Muscle of arm (tissue), 12 donors: ENCODE measurements around the gene RAD51B. TPM values are rescaled to one million over a fixed set of nuclear protein-coding genes. Genes with fewer than 3 reads are reported as not detected.

ENCODE experiments used
- DNase-seq: peaks from one replicate; pipeline ENCODE4 v3.0.0-alpha.2; 2013
- polyA plus RNA-seq, 12 donors: library from polyadenylated mRNA; unstranded; fragments of 120-200 nt; gene quantifications; one replicate each; pipeline ENCODE4 v1.2.1, GENCODE V29; 2013; ENCODE audit not compliant: insufficient read length in 12 of 12

RAD51B gene
- polyA plus RNA-seq, 12 donors: 6.3 to 13.1 (median 9.7) TPM; not detected in 2

GRCh38 chr14:68506645-68507419 lies 687.3 kb downstream of the RAD51B start:
- no peak for DNase-seq

DNA sequence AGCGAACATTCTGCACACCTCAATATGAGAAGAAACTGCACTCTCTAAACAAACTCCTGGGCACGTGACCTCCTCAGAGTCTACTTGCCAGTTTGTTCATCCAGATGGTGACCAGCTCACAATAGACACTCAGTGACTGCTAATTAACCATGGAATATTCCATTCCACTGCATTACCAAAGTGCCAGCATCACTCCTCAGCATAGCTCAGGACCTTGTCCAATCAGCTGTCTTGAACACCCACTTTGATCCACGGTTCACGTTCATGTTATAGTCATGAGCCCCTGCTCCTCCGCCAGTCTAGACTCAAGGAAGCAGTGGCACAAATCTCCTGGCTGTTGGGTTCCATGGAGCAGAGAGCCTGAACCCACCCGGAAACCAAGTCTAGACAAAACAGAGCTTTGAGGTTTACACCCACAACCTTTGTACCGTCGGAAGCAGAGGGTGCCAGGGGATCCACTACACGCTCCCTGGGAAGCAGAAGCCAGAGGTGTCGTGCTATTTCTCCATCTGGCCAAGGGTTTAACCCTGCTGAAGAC lies 688.0 kb downstream of the RAD51B start:
- DNase-seq: no peak

- DNase-seq: no peak
Observed at GRCh38 chr14:68508581-68508980, 689.0 kb downstream of the RAD51B start.

DNA sequence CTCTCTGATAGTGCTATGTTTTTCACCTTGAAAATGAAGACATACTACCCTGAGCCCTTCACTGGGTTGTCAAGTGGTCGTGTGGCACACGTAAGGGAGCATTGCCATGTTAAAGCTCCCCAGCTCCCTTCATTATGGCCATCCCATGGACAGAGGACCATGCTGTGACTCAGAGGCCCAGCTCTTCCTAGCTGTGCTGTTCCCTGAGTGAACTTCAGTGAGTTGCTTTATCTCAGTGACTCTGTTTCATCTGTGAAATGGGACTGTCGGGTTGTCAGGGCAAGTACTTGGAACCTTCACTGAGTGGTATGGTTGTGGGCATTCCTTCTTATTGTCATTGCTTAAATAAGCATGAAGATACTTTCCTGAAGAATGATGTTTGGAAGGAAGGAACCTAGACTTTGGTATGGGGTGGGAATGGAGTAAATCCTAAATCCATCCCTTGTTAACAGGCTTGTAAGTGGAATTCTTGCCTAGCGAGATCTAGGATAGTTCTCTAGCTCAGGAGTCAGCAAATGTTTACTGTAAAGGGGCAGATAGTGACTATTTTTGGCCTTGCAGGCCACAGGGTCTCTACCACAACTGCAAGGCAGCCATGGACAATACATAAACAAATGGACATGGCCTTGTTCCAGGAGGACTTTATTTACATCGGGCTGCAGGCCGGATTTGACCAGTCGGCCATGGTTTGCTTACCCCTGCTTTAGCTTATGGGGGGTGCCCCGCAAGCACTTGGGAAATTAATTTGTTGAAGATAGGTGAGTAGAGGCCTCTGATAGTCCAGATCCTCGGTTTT lies 689.8 kb downstream of the RAD51B start:
- no peak for DNase-seq

DNA sequence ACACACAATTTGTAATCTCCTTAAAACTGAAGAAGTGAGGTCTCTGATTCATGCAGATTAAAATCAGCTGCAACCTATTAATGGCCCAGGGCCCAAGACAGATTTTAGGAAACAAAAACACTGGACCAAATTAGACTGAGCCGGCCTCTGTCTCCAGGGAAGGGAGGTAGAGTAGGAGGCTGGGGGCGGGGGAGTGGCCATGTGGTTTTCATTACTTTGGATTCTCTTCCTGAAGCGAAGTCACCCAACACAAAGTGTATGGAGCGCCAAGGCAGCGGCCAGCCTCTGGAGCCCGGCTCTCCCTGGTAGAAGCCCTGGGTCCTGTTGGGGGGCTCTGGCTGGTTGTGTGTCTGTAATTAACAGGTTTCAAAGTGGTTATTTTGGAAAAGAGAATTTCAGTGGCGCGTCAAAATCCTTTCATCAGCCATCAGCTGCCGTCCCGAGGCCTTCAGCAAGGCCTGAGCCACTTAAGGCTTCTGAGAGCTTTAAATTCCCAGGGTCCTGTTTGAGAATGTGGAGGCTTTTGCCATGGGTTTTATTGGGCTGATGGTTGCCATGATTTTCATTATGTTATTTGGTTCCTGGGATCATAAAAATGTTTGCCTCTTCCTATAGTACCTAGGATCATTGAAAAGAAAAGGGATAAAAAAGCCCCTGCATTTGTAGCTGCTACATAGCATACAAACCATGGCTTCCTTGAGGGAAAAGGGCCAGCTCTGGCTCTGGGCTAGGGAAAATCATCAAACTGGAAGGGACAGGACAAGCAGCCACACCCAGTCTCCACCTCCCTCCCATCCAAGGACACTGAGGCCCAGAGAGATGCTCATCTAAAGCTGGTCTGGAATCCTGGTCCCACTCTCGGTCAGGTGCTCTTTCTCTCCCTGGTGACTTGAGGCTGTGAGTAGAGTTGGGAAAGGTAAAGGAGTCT lies 690.9 kb downstream of the RAD51B start:
- peak; percentile 90 for DNase-seq

DNA sequence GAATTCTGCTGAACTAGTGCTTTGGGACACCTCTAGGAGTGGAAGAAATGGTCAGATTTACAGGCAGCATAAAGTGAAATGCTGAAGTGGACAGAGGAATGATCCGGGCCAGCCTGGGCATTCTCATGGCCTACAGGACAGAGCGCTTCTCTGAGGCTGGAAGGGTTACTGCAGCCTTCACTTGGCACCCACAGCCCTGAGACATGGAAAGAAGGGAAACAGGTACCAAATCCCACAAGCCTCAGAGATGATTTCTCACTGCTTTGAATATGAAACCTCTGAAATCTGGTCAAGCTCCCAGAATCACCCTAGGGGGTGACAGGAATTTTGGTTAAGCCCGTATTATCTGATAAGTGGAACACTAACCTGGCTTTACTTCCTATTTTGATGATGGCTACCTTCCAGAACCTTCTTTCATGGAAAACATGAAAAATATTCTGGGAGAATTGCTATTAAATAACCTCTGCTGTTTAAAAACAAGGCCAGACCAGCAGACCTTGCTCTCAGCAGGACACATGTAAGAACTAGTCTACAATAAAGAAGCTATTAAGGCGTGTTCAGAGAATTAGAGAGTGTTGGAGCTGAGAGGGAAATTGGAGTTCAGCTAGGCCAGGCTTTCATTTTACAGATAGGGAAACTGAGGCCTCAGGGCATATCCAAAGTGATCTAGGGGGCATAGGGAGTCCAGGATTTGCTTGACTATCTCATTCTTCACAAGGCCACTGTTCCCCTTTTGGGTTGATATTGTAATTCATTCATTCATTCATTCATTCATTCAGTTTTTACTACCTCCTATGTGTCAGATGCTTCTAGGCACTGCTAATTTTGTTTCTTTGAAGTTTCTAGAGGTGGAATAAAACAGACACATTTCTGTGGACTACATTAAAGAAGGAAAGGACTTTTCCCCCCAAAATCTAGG lies 691.8 kb downstream of the RAD51B start:
- peak; percentile 71 for DNase-seq

- peak; percentile 75 for DNase-seq
Observed at GRCh38 chr14:68512088-68512487, 692.5 kb downstream of the RAD51B start.

DNA sequence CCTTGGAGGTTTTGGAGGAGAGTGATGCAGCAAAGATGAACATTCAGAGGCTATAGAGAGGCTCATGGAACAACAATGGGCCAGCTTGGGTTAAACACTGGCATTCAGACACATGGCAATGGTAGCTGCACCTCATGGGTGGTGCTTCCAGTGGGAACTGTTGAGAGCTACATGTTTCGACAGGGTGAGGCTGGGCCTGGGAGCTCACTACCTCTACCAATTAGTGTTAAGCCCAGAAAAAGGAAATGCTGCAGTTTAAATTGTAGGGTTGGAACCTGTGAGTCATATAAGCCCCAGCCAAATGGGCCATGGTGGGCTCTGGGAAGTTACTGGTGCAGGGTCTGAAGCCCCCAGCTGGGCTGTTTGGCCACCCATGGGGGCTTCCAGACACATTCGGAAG lies 693.6 kb downstream of the RAD51B start:
- no peak for DNase-seq

GRCh38 chr14:68513838-68514607 lies 694.4 kb downstream of the RAD51B start:
- no peak for DNase-seq

- DNase-seq: no peak
Observed at GRCh38 chr14:68514608-68515194, 695.1 kb downstream of the RAD51B start.

DNA sequence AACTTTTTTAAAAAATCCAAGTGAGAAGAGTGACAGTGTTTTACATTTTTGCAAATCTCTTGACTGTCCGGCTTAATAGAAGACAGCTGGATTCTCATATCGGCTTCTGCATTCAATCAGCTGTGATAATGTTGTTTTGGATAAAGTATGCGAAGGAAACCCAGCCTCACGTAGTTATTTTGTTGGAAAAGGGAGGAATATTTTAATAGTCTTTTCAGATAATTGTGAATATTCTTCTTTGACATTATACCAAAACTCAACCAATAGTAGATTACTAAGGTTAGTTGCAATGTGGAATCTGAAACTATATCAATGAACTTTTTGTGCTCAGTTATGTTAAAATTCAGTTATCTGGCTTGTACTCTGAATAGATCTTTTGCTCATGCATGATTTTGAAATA lies 696.8 kb downstream of the RAD51B start:
- no peak for DNase-seq

DNA sequence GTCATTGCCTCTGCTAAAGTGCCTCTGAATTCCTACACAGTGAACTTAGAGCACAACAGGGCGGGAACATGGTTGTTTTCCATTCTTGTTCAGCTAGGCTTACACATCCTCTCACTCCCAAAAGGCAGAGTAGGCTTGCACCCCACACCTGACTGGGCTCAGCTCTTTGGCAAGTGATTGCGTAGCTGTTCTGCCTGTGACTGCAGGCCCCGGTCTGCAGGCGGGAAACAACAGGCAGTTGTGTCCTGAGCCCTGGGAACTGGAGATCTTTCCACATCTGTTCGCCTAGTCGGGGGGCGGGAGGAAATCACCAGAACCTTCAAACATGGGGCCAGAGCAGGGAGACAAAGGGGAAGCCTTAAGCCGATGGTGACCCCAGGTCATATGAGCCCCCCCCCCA lies 698.6 kb downstream of the RAD51B start:
- peak; percentile 67 for DNase-seq

- DNase-seq: no peak
Observed at GRCh38 chr14:68518761-68519670, 699.4 kb downstream of the RAD51B start.

DNA sequence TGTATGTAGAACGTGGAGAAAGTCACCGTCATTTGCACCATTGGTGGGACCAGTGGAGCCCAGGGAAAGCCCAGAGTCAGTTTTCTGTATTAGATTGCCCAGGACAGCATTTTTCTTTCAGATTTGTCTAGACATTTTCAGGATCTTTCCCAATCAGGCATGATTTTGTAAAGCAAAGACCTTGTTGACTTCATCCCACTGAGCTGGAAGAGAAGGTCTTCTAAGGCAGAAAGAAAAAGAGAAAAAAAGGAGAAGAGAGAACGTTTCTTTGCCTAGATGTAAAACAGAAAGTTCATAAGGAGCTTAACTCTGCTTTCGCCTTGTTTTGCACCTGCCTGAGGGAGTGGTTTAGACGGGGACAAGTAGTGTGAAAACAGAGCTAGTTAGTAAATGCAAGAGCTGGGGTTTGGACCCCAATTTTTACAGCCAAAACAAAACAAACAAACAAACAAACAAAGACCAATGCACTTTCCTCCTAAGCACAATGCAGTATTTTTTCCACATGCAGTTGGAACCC lies 700.1 kb downstream of the RAD51B start:
- no peak for DNase-seq

DNA sequence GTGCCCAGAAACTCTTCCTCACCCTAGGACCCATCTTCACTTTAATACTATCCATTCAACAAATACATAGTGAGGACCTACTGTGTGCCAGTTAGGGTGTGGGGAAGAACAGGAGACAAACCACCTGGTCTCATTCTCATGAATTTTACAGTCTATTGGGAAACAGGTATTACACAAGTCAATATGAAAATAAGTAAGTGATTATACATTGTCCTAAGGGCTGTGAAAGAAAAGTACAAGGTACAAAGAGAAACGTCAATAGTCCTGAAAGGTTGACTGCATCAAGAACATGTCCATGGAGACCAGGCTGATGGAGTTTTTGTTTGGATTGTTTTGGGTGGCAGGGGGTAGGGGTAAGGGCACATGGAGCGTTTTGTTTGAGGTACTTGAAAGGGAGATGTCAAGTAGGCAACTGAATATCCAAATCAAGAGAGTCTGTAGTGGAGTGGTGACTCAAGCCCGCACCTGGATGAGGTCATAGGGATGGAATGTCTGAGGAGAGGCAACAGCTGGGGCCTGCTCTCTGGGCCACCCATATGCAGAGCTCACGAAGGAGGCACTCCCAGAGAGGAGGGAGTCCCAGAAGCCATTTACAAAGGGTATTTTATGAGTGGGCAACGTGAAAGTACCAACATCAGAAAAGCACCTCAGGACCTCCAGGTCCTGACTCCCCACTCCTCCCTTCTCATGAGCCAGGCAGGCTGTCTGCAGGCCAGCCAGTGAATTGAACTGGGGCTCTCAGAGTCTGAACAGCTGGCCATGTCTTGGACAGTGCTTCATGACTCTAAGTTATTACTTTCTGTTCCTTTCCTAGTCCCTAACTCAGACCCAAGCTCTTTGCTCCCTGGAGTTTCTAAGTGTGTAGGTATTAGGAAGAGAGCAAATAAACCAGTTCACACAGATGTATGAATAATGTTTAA lies 701.3 kb downstream of the RAD51B start:
- DNase-seq: no peak

DNA sequence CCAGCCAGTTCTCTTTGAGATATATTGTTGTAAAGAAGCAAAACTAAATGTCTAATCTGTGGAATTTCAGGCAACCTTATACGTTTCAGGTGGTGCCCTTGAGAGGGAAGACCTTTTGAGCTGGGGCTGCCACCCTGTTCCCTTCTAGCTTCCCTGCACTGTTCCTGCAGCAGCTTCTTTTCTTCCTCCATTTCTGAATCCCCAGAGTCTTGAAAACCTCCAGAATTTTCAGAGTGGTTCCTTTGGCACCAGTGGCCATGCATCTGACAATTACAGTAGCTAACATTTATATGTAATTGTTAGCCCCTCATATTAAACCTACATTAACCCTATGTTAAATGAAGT lies 702.0 kb downstream of the RAD51B start:
- no peak for DNase-seq

DNA sequence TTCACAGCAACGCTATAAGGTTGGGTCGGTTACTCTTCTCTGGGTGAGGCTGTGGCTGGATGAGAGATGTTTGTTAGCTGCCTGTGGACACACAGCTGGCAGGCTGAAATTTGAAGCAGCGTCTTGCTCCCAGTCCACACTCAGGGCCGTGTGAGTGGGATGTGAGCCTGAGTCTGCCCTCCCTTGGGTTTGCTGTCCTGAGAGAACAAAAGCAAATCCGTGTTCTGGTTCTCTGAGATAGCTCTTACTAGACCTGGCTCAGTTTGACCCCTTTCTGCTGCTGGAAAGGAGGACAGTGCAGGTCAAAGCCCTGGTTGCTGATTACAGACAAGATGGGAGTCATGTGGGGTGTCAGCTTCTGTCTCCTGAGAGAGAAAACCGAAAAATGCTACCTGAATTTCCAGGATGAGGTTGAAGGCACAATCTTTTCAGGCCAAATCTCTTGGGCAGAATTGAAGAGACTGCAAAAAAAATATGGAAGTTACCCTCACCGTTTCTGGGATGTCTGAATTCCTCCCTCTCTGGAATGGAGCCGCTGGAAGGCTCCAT lies 702.5 kb downstream of the RAD51B start:
- no peak for DNase-seq
